GM06990 (cell line): ENCODE measurements around the gene CASS4.

Experiments
- DNase-seq: peaks from one replicate; pipeline ENCODE4 v3.0.0-alpha.2; 2011; ENCODE audit not compliant: insufficient read length; ENCODE audit errors: extremely low read depth
- H3K27me3 ChIP-seq: replicated peaks from 2 replicates; pipeline ENCODE4 v1.6.0; 2011; ENCODE audit warnings: low read length; ENCODE audit not compliant: control insufficient read depth, insufficient read depth
- H3K36me3 ChIP-seq: 2 replicates; pipeline ENCODE4 v1.5.1; 2011; ENCODE audit warnings: low read length; ENCODE audit not compliant: control insufficient read depth, insufficient read depth
- H3K4me3 ChIP-seq: replicated peaks from 2 replicates; pipeline ENCODE4 v1.5.1; 2011; ENCODE audit warnings: low read depth, mild to moderate bottlenecking, control low read depth, low read length
- CTCF ChIP-seq: IDR thresholded peaks from 2 replicates; pipeline ENCODE4 v1.5.1; 2011; ENCODE audit warnings: low read length, control low read depth, mild to moderate bottlenecking, inconsistent platforms; ENCODE audit not compliant: insufficient read depth, poor library complexity, severe bottlenecking

Gene CASS4

DNA sequence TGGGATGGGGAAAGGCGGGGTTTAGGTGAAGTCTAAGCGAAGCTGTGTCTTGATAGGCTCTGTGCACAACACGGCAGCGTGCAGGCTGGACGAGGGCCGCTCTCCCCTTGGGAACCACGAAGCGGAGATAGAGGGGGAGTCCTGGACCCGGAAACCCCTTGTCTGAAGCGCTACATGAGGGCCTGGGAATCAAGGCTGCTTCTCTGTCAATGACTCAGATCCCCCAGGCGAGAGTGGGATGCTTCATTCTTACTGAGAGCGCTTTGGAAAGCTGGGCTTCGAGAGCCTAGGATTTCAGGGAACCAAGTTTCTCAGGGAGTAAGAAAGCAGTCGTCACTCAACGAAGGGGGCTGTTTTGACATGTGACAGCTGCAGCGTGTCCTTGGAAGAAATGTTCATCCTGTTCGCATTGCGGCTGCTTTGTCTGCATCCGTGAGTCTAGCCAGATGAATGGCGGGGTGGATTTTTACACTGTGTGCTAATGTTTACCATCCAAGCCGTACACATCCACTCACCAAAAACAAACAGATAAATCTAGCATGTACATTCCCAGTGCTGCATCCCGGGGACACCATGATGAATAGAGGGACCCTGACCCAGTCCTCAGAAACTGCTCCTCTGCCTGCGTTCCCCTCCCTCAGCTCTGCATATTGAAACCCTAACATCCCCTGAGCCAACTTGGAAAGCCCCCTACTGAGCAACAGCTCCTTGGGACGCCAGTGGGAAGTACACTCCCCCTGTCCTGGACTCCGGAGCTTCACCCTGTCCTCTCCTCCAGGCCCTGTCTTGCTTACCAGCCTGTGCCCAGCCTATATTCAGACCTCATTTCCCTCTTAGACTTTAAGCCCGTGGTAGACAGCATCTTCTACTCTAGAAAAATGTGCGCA, 31.8 kb downstream of the CASS4 start:
- Histone ChIP-seq H3K36me3 (no peaks in the 10 kb centered on the region), H3K4me3 (no peak overlapping the region), H3K27me3 (no peaks in the 10 kb centered on the region)
- DNase-seq, result no peak
- TF ChIP-seq CTCF, result no peak

DNA sequence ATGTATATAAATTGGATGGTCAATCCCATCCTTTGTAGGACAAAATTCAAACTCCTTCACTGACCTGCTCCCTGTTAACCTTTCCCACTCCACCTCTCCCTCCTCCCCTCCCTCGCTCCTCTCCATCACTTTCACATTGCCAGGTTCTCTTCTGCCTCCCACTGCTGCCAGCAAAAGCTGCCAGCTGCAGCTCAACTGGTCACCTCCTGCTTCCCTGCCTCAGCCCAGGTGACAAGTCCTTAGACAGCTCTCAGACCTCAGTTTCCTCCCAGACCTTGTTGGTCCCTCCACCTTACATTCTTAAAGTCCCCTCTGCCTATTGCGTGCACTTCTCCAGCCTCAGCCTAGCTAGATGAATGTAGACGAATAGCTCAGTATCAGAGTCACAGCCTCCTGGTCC, 33.1 kb downstream of the CASS4 start:
- DNase-seq, result no peak
- TF ChIP-seq CTCF, result no peak
- H3K27me3 ChIP-seq, result no peaks in the 10 kb centered on the region
- no peak overlapping the region for H3K4me3 ChIP-seq
- H3K36me3 ChIP-seq, result no peaks in the 10 kb centered on the region

- Histone ChIP-seq H3K4me3 (no peak overlapping the region), H3K27me3 (no peaks in the 10 kb centered on the region), H3K36me3 (no peaks in the 10 kb centered on the region)
- no peak for TF ChIP-seq CTCF
- DNase-seq, result no peak
These were observed 33.5 kb downstream of the CASS4 start for GRCh38 chr20:56445540-56445939.

DNA sequence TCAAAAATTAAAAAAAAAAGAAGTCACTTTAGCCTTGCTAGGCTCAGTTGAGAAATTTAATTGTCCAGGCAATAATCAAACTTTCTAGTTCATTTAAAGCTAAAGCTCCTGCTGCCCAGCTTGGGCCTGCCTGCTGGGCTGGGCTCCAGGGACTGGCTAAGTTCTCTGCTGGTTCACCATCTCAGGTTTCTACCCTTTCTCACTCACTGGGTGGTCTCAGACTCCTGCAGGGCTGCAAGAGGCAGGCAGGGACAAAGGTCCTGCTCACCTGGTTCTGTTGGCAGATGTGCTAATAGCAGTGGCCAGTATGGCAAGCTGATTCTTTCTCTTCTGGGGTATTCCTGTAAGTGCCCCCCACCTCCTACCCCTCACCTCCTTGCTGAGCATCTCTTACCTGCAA, 35.2 kb downstream of the CASS4 start:
- no peak for TF ChIP-seq CTCF
- H3K36me3 ChIP-seq, result no peaks in the 10 kb centered on the region
- H3K4me3 ChIP-seq, result no peak overlapping the region
- no peak for DNase-seq
- no peaks in the 10 kb centered on the region for H3K27me3 ChIP-seq

GRCh38 chr20:56449459-56449858, 37.4 kb downstream of the CASS4 start:
- no peaks in the 10 kb centered on the region for H3K36me3 ChIP-seq
- DNase-seq, result no peak
- no peak overlapping the region for H3K4me3 ChIP-seq
- H3K27me3 ChIP-seq, result no peaks in the 10 kb centered on the region
- TF ChIP-seq CTCF, result no peak
